NCI-H2196 treated with DMSO at 0.1 percent for 48 hours (cell line): ENCODE measurements around the gene MITF.
"Not testable (repeated sequence)": the region's sequence is repeated elsewhere in the genome, so short reads cannot be mapped to it uniquely, and the experiment has no call there.

ENCODE experiments used
- DNase-seq: peaks from one replicate; lab custom pipeline; 2025; ENCODE audit not compliant: unreplicated experiment; lab: John Stamatoyannopoulos, UW

MITF gene

DNA sequence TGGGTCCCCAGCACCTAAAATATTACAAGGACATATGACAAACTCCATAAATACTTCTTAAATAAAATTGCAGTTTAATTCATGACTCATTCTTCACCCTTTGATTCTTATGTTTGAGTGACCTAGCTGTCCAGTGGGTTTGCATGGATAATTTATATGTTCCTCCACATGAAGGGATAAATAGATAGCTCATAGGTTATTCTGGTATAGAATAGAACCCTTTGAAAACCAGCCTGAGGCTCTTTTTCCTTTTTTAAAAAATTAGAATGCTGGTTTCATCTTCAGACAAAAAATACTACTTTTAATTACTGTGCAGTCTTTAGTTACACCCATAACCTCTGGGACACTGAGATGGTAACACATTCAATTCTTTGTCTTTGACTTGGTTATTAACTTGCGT lies 163.1 kb downstream of the MITF start:
- no peak for DNase-seq

DNA sequence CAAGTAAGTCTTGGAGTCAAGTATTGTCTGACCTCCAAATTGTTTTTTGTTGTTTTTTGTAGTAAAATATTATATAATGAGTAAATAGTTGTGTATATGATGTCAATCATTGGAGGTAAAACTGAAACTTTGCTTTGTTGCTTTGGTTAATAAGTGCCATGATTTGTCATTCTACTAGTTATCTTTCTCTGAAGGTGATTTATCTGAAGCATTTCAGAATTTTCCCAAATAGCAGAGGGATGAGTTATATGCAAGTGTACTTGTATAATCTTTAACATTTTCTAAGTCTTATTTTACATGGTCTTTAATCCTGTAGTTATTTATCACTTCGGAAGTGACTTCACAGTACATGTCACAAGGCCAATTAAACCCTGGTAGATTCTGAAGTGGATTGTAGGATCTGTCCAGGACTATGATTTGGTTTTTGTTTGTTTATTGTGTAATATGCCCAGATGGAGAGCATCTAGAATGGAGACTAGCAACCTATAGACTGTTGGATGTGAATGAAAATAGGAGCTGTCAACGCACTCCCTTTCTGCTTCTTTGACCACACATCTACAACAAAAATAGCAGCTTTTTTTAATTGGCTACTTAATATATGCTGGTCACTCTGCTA lies 167.2 kb downstream of the MITF start:
- DNase-seq: no peak

DNA sequence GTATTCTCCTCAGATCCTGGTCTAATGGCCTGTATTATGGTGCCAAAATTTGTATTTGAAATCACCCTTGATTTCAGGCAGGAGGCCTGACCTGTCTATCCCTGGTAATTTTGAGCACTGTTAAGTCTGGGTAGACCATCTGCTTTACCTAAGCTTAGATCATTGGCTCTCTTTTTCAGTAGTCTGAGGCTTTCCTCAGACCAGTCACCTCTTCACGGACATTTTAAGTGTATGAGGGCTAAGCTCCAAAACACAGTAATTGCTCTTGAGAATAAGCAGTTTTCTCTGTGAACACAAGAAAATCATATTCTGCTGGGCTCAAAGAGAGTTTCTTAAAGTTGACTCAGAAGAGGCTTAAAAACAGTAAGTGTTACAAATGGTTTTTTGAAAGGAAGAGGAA lies 168.3 kb downstream of the MITF start:
- no peak for DNase-seq

DNA sequence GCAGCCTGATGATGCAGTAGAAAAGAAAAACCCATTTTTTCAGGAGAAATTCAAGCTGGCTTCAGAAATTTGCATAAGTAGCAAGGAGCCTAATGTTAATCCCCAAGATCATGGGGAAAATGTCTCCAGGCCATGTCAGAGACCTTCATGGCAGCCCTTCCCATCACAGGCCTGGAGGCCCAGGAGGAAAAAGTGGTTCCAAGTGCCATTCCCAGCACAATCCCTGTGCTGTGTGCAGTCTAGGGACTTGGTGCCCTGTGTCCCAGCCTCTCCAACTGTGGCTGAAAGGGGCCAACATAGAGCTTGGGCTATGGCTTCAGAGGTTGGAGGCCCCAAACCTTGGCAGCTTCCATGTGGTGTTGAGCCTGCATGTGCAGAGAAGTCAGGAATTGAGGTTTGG lies 170.6 kb downstream of the MITF start:
- not testable (repeated sequence) for DNase-seq

DNA sequence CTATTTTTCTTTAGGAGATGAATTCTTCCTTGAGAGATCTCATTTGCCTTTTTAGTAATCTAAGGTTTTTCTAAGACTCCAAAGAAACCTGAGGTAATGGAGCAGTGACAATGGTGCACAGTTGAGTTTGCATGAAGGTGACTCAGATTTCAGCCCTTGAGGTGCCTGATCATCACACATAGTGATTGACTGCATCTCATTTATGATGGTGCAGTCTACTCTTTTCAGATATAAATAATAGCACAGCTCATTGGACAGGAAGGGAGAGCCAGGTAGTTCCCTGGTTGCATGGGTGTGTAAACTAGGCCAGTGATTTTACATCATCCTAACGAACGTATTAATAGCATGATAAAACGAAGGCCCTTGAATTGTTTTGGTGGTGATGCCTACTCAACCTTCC lies 174.2 kb downstream of the MITF start:
- no peak for DNase-seq

DNA sequence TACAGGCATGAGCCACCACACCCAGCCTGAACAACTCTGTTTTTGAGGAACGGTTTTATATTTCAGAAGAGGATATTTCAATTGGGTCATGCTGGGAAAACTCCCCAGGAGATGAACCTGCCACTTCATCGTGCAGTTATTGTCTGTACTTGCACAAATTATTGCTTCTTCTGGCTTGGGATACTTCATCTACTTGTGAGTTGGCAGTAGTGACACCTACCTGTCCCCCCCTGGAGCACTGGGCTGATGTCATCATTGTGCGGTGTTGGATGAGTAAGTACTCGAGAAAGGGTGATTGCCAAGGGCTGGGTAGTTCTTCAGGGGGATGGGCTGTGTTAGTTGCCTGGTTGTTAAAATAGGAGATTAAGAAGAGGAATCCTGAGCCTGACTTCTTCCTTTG lies 175.1 kb downstream of the MITF start:
- DNase-seq: no peak

DNA sequence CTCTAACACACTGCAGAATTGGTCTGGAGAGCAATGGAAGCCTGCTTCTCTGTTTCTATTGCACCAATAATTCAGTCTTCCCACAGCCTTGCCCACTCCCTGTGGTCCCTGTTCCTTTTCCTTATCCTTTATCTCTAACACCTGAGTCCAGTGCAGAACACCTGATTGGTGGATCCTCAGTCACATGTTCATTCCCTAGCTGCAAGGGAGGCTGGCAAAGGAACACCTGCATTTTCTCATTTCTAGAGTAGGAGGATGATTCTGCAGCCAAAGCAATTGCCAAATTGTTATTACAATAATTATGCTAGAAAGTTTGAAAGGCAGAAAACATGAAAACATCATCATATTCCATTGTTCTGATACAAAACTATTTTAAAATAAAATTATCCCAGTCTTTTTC lies 176.5 kb downstream of the MITF start:
- DNase-seq: no peak

DNA sequence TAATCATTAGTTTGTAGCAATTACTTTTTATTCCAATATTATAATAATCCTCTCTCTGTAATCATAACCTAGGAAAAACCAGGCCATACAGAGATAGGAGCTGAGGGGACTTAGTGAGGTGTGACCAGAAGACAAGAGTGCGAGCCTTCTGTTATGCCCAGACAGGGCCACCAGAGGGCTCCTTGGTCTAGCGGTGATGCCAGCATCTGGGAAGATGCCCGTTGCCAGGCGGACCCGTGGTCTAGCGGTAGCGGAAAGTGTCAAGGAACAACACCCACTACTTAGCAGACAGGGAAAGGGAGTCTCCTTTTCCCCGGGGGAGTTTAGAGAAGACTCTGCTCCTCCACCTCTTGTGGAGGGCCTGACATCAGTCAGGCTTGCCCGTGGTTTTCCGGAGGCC lies 180.7 kb downstream of the MITF start:
- DNase-seq: not testable (repeated sequence)

DNA sequence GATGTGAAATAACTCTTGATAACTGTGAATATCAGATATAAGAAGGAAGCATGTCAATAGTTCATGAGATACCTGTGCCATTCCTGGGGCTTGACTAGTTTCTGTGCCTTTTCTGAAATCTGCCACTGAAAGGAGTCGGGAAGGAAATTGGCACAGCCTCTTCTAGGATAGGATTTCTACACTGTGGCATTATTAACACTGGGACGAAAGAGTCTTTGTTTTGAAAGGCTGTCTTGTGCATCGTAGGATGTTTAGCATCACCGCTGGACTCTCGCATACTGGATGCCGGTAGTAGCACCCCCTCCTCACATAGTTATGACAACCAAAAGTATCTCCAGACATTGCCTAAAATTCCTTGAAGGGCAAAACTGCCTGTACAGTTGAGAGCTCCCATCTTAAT lies 182.4 kb downstream of the MITF start:
- DNase-seq: no peak

DNA sequence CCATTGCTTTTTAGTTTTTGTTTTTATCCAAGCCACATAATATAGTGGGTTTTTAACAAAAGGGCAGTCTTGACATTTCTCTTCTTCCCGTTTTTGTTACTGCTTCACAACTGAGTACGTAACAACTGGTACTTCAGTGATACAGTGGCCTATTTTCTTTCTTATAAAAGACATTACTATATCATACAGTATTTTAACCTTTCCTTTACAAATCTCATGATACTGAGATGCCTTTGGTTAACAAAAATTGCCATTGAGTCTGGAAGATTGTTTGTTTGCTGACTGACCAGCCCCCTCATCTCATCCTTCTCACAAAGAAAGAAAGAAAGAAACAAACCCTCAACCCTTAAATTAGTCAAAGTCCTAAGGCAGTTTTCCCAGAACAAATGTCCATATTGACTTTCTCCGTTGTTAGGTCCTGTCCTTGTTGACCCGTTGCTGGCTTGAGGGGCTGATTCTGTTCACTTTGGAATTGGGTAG lies 183.3 kb downstream of the MITF start:
- DNase-seq: no peak

DNA sequence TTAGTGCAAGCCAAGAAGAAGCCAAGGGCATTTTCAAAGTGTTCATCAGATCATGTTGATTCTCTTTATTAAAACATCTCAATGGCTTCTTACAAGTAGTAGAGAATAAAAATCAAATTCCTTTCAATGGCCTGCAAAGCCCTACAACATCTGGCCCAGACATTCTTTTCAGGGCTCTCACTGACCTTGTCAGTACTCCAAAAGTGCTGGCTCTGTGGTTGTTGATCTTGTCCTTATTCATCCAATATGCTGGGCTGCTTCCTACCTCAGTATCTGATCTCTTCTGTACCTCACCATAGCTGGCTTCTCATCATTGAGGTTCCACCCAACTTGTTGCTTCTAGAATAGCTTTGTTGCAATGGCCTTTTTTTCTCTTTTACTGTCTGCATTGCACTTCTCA lies 186.2 kb downstream of the MITF start:
- no peak for DNase-seq

DNA sequence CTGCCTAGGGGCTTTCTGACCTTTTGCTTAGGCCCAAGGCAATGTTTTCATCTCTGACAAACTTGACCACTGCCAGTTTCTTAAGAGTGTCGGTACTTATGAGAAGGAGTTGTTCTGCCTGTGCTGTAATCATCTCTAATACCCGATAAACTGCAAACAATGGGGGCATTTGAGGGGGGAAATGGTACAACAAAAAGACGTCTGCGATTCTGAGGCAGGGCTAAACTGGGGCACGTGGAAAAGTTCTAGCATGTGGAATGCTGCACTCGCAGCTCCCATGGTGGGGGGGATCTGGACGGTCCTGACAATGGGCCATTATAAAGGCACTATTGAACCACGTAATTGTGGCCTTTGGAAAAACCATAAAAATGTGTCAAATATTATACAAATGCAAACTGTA lies 187.1 kb downstream of the MITF start:
- no peak for DNase-seq

DNA sequence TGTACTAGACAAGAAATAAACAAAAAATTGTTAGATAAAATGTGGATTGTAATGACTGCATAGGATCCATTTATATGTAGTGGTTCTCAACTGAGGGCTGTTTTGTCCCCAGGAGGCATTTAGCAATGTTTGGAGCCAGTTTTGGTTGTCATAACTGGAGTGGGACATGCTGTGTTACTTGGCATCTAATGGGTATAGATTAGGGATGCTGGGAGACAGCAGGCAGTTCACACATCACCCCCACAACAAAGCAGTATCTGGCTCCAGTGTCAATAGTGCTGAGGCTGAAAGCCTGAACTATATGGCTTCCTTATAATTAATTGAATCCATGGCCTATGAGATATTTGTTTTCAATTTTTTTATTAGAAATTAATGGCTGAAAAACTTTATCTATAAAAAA lies 188.3 kb downstream of the MITF start:
- no peak for DNase-seq

DNA sequence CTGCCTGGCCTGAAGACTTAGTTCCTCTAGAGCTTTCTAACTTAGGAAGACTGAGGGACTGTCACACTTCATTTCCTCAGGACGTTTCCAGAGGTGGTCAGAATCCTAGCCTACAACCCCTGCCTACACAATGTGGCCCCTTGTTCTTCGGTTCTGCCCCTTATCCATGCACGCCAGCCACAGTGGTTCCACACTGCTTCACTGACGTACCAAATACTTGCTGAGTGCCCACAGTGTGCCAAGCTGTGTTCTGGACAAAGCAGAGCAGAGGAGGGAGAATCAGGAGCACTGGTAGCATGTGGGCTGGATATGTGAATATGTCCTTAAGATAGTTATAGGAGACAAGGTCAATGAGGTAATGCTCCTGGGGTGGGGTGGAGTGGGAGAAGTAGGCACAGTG lies 189.8 kb downstream of the MITF start:
- DNase-seq: no peak

DNA sequence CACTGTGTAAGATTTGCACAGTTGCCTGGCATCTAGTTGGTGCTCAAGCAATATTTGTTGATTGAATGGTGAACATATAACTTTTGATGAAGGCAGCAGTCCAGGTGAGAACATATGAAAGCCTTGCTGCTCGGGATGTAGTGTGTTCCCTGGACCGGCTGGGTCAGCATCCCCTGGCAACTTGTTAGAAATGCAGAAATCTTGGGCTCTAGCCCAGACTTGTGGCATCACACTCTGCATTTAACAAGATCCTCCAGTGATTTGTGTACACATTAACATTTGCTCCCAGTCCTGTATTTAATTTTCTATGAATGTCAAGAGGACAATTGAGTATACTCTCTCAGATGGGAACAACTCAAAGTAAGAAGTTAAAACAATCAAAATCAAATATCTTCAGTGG lies 191.3 kb downstream of the MITF start:
- no peak for DNase-seq

DNA sequence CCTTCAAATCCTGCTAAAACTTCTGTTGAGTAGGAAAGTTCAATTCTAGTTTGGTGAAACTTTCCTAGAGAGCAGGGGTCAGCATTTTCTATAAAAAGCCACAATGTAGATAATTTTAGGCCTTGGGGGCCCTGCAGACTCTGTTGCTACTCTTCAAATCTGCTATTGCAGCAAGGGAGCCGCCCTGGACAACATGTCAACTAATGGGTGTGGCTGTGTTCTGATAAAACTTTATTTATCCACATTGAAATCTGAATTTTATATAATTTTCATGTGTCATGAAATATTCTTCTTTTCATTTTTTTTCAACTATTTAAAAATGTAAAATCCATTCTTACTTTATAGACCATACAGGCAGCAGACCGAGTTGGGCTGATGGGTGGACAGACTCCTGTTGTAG lies 192.8 kb downstream of the MITF start:
- no peak for DNase-seq

DNA sequence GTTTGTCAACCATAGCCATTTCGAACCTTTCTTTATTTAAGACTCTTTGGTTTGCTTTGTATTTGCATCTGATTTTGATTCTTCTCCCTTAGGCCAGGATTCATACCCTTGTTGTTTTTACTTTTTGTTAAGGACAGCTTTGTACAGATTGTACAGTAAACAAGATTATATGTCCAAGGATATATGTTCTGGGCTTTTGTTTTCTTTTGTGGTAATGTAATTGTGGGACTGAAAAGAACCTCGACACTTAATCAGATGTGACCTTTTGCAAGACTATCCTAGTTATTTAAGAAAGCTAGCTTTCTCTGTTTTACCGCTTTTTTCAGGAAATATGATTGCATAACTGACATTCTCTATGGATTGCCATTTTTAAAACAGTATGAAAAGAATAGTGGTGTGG lies 193.2 kb downstream of the MITF start:
- DNase-seq: no peak

DNA sequence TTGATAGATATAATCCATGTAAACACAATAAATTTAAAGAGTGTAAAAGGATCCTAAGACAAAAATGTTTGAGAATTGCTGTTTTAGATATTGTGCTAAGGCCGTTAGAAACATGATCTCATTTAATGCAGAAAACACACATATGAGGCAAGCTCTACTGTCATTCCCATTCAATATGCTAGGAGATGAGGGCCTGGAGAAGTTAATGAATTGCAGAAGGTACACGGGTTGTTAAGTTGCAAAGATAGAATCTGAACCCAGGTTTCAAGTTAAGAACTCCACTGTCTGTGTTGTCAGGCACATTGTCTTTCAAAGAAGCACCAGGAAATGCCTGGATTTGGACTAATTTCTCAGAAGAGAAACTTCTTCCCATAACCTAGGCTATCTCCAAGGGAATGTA lies 195.1 kb downstream of the MITF start:
- no peak for DNase-seq

DNA sequence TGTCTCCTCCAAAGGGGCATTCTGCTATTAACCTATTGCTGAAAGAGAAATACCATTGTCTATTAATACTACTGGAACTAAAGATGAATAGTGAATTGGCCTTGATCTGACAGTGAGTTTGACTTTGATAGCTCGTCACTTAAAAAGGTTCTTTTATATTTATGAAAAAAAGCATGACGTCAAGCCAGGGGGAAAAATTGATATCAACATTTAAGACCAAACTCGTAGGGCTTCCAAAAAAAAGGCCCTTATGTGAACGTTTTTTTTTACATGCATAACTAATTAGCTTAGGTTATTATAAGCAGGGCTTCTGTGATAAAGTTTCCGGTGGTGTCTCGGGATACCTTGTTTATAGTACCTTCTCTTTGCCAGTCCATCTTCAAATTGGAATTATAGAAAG lies 197.0 kb downstream of the MITF start:
- DNase-seq: no peak

DNA sequence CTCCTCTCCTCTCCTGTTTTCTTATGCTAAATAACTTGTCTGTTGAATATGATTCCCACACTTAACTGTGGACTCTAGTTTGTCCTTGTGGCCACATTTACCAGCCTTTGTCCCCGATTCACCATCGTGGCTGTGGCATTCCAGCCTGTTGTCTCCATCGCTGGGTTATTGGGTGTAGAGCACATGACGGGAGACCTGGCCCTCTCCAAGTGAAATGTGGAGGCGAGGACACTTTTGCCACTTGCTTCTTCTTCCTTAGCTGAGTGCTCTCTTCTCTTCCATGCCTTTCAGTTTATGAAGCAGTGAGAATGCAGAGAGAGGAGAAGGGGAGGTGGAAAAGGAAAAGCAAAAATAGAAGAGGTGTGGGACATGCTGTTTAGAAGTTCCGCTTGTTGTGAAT lies 198.8 kb downstream of the MITF start:
- DNase-seq: no peak

DNA sequence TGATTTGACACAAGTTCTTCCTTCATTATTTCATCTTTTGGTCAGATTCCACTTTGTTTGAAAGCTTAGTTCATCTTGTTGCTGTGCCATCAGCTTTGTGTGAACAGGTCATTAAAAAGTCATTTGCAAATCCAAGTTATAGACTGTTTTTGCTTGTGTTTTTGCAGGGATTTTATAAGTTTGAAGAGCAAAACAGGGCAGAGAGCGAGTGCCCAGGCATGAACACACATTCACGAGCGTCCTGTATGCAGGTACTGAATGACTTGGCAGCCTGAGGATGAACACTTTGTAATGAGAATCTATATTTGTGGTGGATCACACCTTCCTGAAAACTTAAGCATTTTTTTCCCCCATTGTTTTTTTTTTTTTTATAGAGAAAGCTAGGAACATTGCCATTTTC lies 199.7 kb downstream of the MITF start:
- DNase-seq: no peak

DNA sequence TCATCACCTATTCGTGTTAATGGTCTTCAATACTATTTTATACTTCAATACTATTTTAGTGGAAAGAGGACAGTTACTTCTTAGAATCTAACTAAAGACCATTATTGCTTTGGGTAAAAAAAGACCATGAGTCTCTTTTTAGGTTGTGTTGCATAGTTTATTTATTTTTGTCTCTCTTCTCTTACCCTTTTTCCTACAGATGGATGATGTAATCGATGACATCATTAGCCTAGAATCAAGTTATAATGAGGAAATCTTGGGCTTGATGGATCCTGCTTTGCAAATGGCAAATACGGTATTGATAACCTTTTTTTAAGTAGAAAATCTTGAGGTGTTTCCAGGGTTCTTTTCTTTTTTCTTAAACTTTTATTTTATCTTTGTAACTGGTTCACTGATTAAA lies 201.8 kb downstream of the MITF start:
- DNase-seq: no peak

DNA sequence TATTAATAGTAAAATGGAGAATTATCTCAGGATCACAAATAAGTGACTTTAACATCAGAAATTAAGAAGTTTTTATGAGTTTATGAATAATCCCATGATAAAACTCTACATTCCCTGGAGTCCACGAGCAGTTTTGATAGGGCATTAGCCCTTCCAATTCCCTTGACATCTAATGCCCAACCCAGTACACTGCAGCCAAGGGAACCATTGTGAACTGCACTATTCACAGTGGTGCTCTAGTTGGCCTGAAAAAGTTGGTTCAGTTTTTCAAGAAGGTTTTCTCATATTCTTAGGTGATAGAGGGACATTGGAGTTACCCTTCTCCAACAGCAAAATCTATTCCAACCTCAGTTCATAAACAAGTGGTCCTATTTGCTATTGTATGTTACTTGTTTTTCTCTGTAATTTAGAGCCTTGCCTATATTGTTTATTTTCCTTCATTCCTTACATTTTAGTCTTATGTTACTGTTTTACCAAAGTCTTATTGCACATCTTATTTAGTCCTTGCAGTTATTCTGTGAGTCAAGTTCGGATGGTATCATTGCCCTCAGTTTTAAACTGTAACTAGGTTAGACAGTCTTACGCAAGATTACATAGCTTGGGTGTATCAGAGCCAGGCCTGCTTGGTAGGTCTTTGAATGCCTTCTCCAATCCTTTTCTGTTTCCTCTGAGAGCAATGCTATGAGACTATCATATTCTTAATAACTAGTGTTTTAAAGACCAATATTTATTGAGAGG lies 202.3 kb downstream of the MITF start:
- DNase-seq: no peak
